A549 (cell line): ENCODE measurements around the gene KCTD20.
"Not testable (repeated sequence)": the region's sequence is repeated elsewhere in the genome, so short reads cannot be mapped to it uniquely, and the experiment has no call there.

Experiments
- CHD2 ChIP-seq: fragments of 150-350 bp; IDR thresholded peaks from 2 replicates; pipeline ENCODE4 v1.6.1; 2014; ENCODE audit warnings: low read length; ENCODE audit not compliant: partially characterized antibody
- EP300 ChIP-seq, 2 experiments: fragments of >200 bp; sonication (Bioruptor Twin); formaldehyde crosslinking; IDR thresholded peaks; 2 replicates in 1 of 2; 3 replicates in 1 of 2; pipeline ENCODE4 v1.6.1; 2016 to 2017
- ESRRA ChIP-seq: fragments of 150-350 bp; IDR thresholded peaks from 2 replicates; pipeline ENCODE4 v1.6.1; 2014; ENCODE audit warnings: mild to moderate bottlenecking, low read length, borderline replicate concordance
- KDM1A ChIP-seq: fragments of 200-600 bp; sonication (generic); IDR thresholded peaks from 2 replicates; pipeline ENCODE4 v1.6.1; 2016; ENCODE audit warnings: low read depth, mild to moderate bottlenecking

DNA sequence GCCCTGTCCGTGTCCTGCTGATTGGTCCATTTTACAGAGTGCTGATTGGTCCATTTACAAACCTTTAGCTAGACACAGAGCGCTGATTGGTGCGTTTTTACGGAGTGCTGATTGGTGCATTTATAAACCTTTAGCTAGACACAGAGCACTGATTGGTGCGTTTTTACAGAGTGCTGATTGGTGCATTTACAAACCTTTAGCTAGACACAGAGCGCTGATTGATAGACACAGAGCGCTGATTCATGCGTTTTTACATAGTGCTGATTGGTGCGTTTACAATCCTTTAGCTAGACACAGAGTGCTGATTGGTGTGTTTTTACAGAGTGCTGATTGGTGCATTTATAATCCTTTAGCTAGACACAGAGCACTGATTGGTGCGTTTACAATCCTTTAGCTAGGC is 6.4 kb downstream of the KCTD20 start:
- not testable (repeated sequence) for TF ChIP-seq EP300 (IDR thresholded peaks at IDR 0.05); ESRRA; CHD2; KDM1A
